ENCODE results near the gene CRACDL.

CRACDL gene

DNA sequence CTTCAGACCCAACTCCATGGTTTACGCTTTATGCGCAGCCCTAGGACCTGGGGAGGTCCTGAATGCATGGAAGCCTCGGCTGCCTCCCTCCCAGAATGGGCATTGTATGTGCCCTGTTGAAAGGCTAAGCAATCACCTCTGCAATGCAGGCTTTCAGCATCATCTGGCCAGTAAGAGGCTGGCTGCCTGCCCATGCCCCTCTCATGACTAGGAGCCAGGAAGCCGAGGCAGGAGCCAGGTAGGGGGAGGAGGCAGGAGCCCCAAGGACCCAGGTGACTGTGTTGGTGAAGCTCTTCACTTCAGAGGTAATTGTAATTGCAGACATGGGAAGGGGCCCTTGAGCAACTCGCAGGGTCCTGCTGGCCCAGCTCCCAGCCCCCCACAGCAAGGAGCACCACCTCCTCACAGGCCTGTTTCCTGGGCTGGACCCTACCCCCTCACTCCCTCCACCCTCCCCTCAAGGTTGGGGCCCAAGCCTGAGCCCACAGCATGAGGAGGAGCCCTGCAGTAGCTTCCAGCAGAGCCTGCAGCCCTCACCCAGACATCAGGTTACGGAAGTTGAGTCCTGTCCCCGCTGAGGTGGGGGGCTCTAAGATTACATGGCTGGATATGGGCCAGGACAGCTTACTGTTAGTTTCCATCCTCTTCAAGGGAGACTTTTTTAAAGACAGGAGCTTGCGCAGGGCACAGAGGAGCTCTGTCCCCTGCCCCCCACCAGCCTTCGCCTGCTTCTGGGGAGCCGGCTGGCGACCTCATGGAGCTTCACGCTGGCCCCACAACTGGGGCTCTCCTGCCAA lies 21.9 kb downstream of the CRACDL start:
- Histone ChIP-seq H3K9ac (ENCODE audit: low read length) (no peak overlapping the region), H3K4me1 (ENCODE audit: low read length) (no peaks in the 10 kb centered on the region), H3K27ac (ENCODE audit: low read length) (no peak overlapping the region), H2AFZ (ENCODE audit: low read depth, low read length) (no peak overlapping the region), H3K9me3 (ENCODE audit: insufficient read depth, low read length) (no peaks in the 10 kb centered on the region), H3K4me3 (ENCODE audit: low read length) (no peak overlapping the region), H4K20me1 (ENCODE audit: insufficient read depth, low read length) (no peaks in the 10 kb centered on the region), H3K27me3 (ENCODE audit: low read depth, low read length) (peaks cover 3% of the 10 kb centered on the region), H3K79me2 (ENCODE audit: low read length) (no peaks in the 10 kb centered on the region), H3K36me3 (replicated peaks; ENCODE audit: low read depth, low read length) (no peaks in the 10 kb centered on the region), H3K4me2 (ENCODE audit: low read length) (no peak overlapping the region)
- TF ChIP-seq EZH2phosphoT487 (IDR thresholded peaks at IDR 0.05; ENCODE audit: low read depth): no peak
- no peak for TF ChIP-seq CTCF (IDR thresholded peaks at IDR 0.05; ENCODE audit: low read depth, low read length)

GRCh38 chr2:98912957-98913915 lies 22.8 kb downstream of the CRACDL start:
- Histone ChIP-seq H4K20me1 (ENCODE audit: insufficient read depth, low read length) (no peaks in the 10 kb centered on the region), H3K79me2 (ENCODE audit: low read length) (no peaks in the 10 kb centered on the region), H3K4me3 (ENCODE audit: low read length) (no peak overlapping the region), H3K4me2 (ENCODE audit: low read length) (no peak overlapping the region), H3K9ac (ENCODE audit: low read length) (no peak overlapping the region), H3K36me3 (replicated peaks; ENCODE audit: low read depth, low read length) (no peaks in the 10 kb centered on the region), H3K27me3 (ENCODE audit: low read depth, low read length) (peaks cover 9% of the 10 kb centered on the region), H3K4me1 (ENCODE audit: low read length) (no peaks in the 10 kb centered on the region), H3K9me3 (ENCODE audit: insufficient read depth, low read length) (no peaks in the 10 kb centered on the region), H3K27ac (ENCODE audit: low read length) (no peak overlapping the region), H2AFZ (ENCODE audit: low read depth, low read length) (no peak overlapping the region)
- no peak for TF ChIP-seq EZH2phosphoT487 (IDR thresholded peaks at IDR 0.05; ENCODE audit: low read depth)
- no peak for TF ChIP-seq CTCF (IDR thresholded peaks at IDR 0.05; ENCODE audit: low read depth, low read length)

DNA sequence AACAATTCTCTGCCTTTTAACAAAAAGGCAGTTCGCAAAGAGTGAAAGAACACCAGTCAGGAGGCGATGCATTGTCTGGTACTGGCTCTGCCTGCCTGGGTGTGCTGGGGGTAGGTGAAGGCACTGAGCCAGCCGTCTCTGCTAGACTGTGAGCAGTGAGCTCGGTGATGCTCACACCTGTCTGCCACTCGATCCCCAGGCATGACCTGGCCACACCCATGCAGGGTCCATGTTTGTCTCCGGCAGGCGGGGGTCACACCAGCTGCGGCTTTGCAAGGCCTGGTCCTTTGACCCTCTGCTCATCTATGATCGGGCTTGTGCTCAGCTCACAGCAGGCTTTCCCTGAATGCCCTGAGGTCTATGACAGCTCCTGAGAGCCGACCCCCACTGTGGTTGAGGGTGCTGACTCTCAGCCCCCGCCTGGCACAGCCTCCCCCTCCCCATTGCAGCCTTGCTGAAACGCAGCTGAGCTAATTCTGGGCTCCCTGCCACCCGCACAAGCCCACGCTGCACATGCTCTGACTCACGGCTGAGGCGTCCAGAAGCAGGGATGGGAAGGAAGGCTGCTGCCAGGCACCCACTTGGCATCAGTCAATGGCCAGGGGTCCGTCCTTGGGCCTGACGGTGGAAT lies 23.7 kb downstream of the CRACDL start:
- H3K4me2 ChIP-seq (ENCODE audit: low read length): no peak overlapping the region
- no peak overlapping the region for H2AFZ ChIP-seq (ENCODE audit: low read depth, low read length)
- H3K4me1 ChIP-seq (ENCODE audit: low read length): no peaks in the 10 kb centered on the region

More for the DNA sequence above, 23.7 kb downstream of the CRACDL start:
- Histone ChIP-seq H3K4me3 (ENCODE audit: low read length) (no peak overlapping the region), H4K20me1 (ENCODE audit: insufficient read depth, low read length) (no peaks in the 10 kb centered on the region), H3K27me3 (ENCODE audit: low read depth, low read length) (peaks cover 14% of the 10 kb centered on the region), H3K36me3 (replicated peaks; ENCODE audit: low read depth, low read length) (no peaks in the 10 kb centered on the region), H3K9me3 (ENCODE audit: insufficient read depth, low read length) (no peaks in the 10 kb centered on the region), H3K27ac (ENCODE audit: low read length) (no peak overlapping the region), H3K79me2 (ENCODE audit: low read length) (no peaks in the 10 kb centered on the region), H3K9ac (ENCODE audit: low read length) (no peak overlapping the region)
- TF ChIP-seq EZH2phosphoT487 (IDR thresholded peaks at IDR 0.05; ENCODE audit: low read depth) (no peak), CTCF (IDR thresholded peaks at IDR 0.05; ENCODE audit: low read depth, low read length) (no peak)
